PC-3 (cell line): ENCODE results near the gene IKBKE. TPM values are rescaled to one million over a fixed set of nuclear protein-coding genes. Genes with fewer than 3 reads are reported as not detected.

Experiments
- ATAC-seq: fragments of 200-7000 bp; cut with Tn5 transposase; 2 replicates; pipeline ENCODE4 v1.9.1; 2020; ENCODE audit warnings: mild to moderate bottlenecking, moderate library complexity
- BruUV-seq: library from RNA; stranded (reverse); fragments of 400-500 nt; replicated peaks from 2 replicates; lab custom pipeline; 2021; lab: Mats Ljungman, UMichigan
- CTCF ChIA-PET: fragments of 300-600 bp; sonication (Branson Sonifier 250); formaldehyde crosslinking; loops from one replicate; lab custom pipeline; 2022; ENCODE audit warnings: antibody characterized with exemption; lab: Charles Lee
- POLR2A ChIA-PET: fragments of 300-600 bp; sonication (Branson Sonifier 250); formaldehyde crosslinking; loops from one replicate; lab custom pipeline; 2022; ENCODE audit warnings: antibody characterized with exemption; ENCODE audit not compliant: unreplicated experiment; lab: Charles Lee
- DNase-seq: peaks from one replicate; pipeline ENCODE4 v3.0.0-alpha.2; 2015
- H2AFZ ChIP-seq: fragments of 300-600 bp; sonication (generic); 2 replicates; pipeline ENCODE4 v1.6.0; 2016; ENCODE audit warnings: antibody characterized with exemption, low read length
- H3F3A ChIP-seq: fragments of 300-600 bp; sonication (generic); one replicate; pipeline ENCODE4 v1.6.0; 2017; ENCODE audit warnings: antibody characterized with exemption, low read length, control low read depth, mild to moderate bottlenecking; ENCODE audit not compliant: unreplicated experiment
- H3K27ac ChIP-seq: fragments of 300-600 bp; sonication (generic); 2 replicates; pipeline ENCODE4 v1.5.1; 2016; ENCODE audit warnings: mild to moderate bottlenecking, low read length
- H3K27me3 ChIP-seq: fragments of 300-600 bp; sonication (generic); 2 replicates; pipeline ENCODE4 v1.6.1; 2016; ENCODE audit warnings: low read length, mixed read lengths
- H3K36me3 ChIP-seq: fragments of 300-600 bp; sonication (generic); 2 replicates; pipeline ENCODE4 v1.6.1; 2016; ENCODE audit warnings: low read depth, mixed run types, low read length, mixed read lengths
- H3K4me1 ChIP-seq: fragments of 300-600 bp; sonication (generic); 2 replicates; pipeline ENCODE4 v1.5.1; 2016; ENCODE audit warnings: low read length; ENCODE audit not compliant: insufficient read depth
- H3K4me2 ChIP-seq: fragments of 300-600 bp; sonication (generic); 2 replicates; pipeline ENCODE4 v1.6.0; 2016; ENCODE audit warnings: low read length
- H3K4me3 ChIP-seq: fragments of 300-600 bp; sonication (generic); 2 replicates; pipeline ENCODE4 v1.5.1; 2016; ENCODE audit warnings: mild to moderate bottlenecking, low read length, mixed read lengths
- H3K79me2 ChIP-seq: fragments of 300-600 bp; sonication (generic); 2 replicates; pipeline ENCODE4 v1.6.1; 2017; ENCODE audit warnings: low read length, mixed read lengths
- H3K9ac ChIP-seq: fragments of 300-600 bp; sonication (generic); 2 replicates; pipeline ENCODE4 v1.6.0; 2016; ENCODE audit warnings: mild to moderate bottlenecking, low read length
- H3K9me2 ChIP-seq: fragments of 300-600 bp; sonication (generic); replicated peaks from 2 replicates; pipeline ENCODE4 v1.6.1; 2016; ENCODE audit warnings: mixed run types, low read length, mixed read lengths
- H3K9me3 ChIP-seq: fragments of 300-600 bp; sonication (generic); 2 replicates; pipeline ENCODE4 v1.6.1; 2016; ENCODE audit warnings: low read length, mixed read lengths
- H4K20me1 ChIP-seq: fragments of 300-600 bp; sonication (generic); 2 replicates; pipeline ENCODE4 v1.6.1; 2016; ENCODE audit warnings: low read length, mixed read lengths
- CTCF ChIP-seq: fragments of 300-600 bp; sonication (generic); conservative IDR thresholded peaks from 2 replicates; pipeline ENCODE4 v1.5.1; 2017; ENCODE audit warnings: antibody characterized with exemption, low read depth, mild to moderate bottlenecking, low read length
- EZH2 ChIP-seq: fragments of 300-600 bp; sonication (generic); IDR thresholded peaks from one replicate; pipeline ENCODE4 v1.6.1; 2017; ENCODE audit warnings: antibody characterized with exemption, mild to moderate bottlenecking, low read length; ENCODE audit not compliant: unreplicated experiment
- EZH2phosphoT487 ChIP-seq: fragments of 300-600 bp; sonication (generic); IDR thresholded peaks from 2 replicates; pipeline ENCODE4 v1.6.1; 2018; ENCODE audit warnings: mild to moderate bottlenecking, antibody characterized with exemption, low read length, borderline replicate concordance
- intact Hi-C: fragments of 100-400 bp; cut with micrococcal nuclease; formaldehyde crosslinking; loops from 2 replicates; pipeline ENCODE4 v1.9.0; 2023
- total RNA-seq: library from RNA; depleted of rRNA; stranded (reverse); fragments of >200 nt; gene quantifications from 2 replicates; pipeline ENCODE4 v1.2.3, GENCODE V29; 2014

IKBKE gene
- total RNA-seq, 1 experiment from 2014 or later, result 28.3 TPM

- POLR2A ChIA-PET, result interaction anchor here (0.5 to 1.0 kb wide), 3 partner anchors 12 to 1257 kb away, joined by 3 to 5 read pairs (median 3); no protein-coding TSS in a partner anchor
- peak overlapping the region; percentile 76; the same call in 1 of the 2 replicates for H3K4me3 ChIP-seq
- H3K9me3 ChIP-seq, result no peaks in the 10 kb centered on the region
- intact Hi-C loops, result no loop called here
- TF ChIP-seq EZH2 (no peak), EZH2phosphoT487 (no peak), CTCF (no peak)
- peaks cover 14% of the 10 kb centered on the region for H3K79me2 ChIP-seq
- H4K20me1 ChIP-seq, result no peaks in the 10 kb centered on the region
- H3K27ac ChIP-seq, result peak overlapping the region; percentile 60
- H2AFZ ChIP-seq, result peak overlapping the region; percentile 86
- no TSS peak for BruUV-seq
- no peaks in the 10 kb centered on the region for H3F3A ChIP-seq
- CTCF ChIA-PET, result interaction anchor here (0.6 to 2.9 kb wide), 4 partner anchors 9 to 188 kb away, joined by 3 to 29 read pairs (median 5); no protein-coding TSS in a partner anchor
- peak overlapping the region; percentile 91 for H3K4me2 ChIP-seq
- ATAC-seq, result peak; percentile 17
- peak; percentile 68 for DNase-seq
- no peaks in the 10 kb centered on the region for H3K9me2 ChIP-seq
- peak overlapping the region; percentile 69 for H3K9ac ChIP-seq
- no peaks in the 10 kb centered on the region for H3K27me3 ChIP-seq
- H3K4me1 ChIP-seq, result peaks cover 45% of the 10 kb centered on the region
- peaks cover 6% of the 10 kb centered on the region; the same call in 1 of the 2 replicates for H3K36me3 ChIP-seq
Observed at GRCh38 chr1:206469411-206469932, 804 bp upstream of the IKBKE start.

GRCh38 chr1:206470692-206471414 is 577 bp downstream of the IKBKE start:
- peaks cover 41% of the 10 kb centered on the region for H3K4me1 ChIP-seq
- CTCF ChIA-PET, result interaction anchor here (0.6 to 2.9 kb wide), 6 partner anchors 8 to 142 kb away, joined by 3 to 29 read pairs (median 4); no protein-coding TSS in a partner anchor
- intact Hi-C loops, result loop anchor here (1.0 kb wide), 1 partner anchor 9 kb away; no protein-coding TSS in a partner anchor
- POLR2A ChIA-PET, result interaction anchor here (0.7 to 0.8 kb wide), 3 partner anchors 28 to 839 kb away, joined by 3 to 8 read pairs (median 6); partner anchors contain the start of gene ELK4
- H3K9ac ChIP-seq, result peak overlapping the region; percentile 69
- H3K4me3 ChIP-seq, result peak overlapping the region; percentile 76
- no peaks in the 10 kb centered on the region for H3F3A ChIP-seq
- no TSS peak for BruUV-seq
- ATAC-seq, result peak; percentile 64
- DNase-seq, result peak; percentile 76
- no peak for TF ChIP-seq EZH2phosphoT487
- no peak for TF ChIP-seq CTCF
- TF ChIP-seq EZH2, result no peak
- peak overlapping the region; percentile 91 for H3K4me2 ChIP-seq
- no peaks in the 10 kb centered on the region for H3K9me2 ChIP-seq
- peaks cover 14% of the 10 kb centered on the region for H3K79me2 ChIP-seq
- peak overlapping the region; percentile 60 for H3K27ac ChIP-seq
- peak overlapping the region; percentile 86 for H2AFZ ChIP-seq
- peaks cover 18% of the 10 kb centered on the region; the same call in 1 of the 2 replicates for H3K36me3 ChIP-seq
- no peaks in the 10 kb centered on the region for H4K20me1 ChIP-seq
- no peaks in the 10 kb centered on the region for H3K27me3 ChIP-seq
- H3K9me3 ChIP-seq, result no peaks in the 10 kb centered on the region
